ENCODE results near the gene FOXL3. TPM values are rescaled to one million over a fixed set of nuclear protein-coding genes. Genes with fewer than 3 reads are reported as not detected.

FOXL3 gene
- total RNA-seq, 1 experiment from 2014 or later = not detected

DNA sequence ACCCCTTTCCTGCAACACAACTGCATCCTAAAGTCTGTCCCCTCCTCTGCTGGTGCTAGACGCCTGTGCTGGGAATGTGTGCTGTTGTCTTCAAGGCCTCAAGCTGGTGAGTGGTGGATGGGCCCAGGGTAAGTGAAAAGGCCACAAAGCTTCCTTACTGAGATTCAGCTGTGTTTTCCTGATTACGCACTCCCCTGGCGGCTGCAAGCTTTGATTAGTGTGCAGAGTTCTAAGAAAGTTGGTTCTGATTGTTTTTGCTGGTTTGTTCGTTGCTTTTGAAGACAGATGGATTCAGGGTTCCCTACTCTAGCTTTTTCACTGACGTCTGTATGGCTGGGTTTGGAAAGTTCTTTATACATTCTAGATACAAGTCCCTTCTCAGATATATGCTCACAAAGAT is 11.9 kb upstream of the FOXL3 start:
- Histone ChIP-seq H3K14ac (ENCODE audit: insufficient read depth, low read length) (no peak overlapping the region), H3K4me2 (ENCODE audit: insufficient read depth, insufficient read length, low read length) (no peak overlapping the region), H2BK12ac (ENCODE audit: insufficient read length, low read depth, low read length) (no peak overlapping the region), H3K9me3 (ENCODE audit: control insufficient read depth, low read depth, low read length) (peaks cover 9% of the 10 kb centered on the region), H4K91ac (ENCODE audit: insufficient read length, low read depth, low read length) (no peak overlapping the region), H3K18ac (ENCODE audit: insufficient read length, low read depth, low read length) (no peak overlapping the region), H2AK5ac (ENCODE audit: insufficient read length, low read length) (no peak overlapping the region), H3K56ac (ENCODE audit: insufficient read length, low read depth, low read length) (no peak overlapping the region), H4K5ac (ENCODE audit: insufficient read length, low read depth, low read length) (no peak overlapping the region), H2BK120ac (ENCODE audit: low read depth, low read length, poor library complexity, severe bottlenecking) (no peak overlapping the region), H3K27me3 (ENCODE audit: insufficient read depth, low read length) (no peaks in the 10 kb centered on the region), H3K27ac (ENCODE audit: insufficient read length, low read depth, low read length) (no peak overlapping the region), H4K8ac (replicated peaks; ENCODE audit: insufficient read length, low read depth, low read length) (no peak overlapping the region), H3K4ac (ENCODE audit: low read depth, low read length) (no peak overlapping the region), H3K79me2 (ENCODE audit: insufficient read depth, low read length) (no peaks in the 10 kb centered on the region), H3K9ac (ENCODE audit: extremely low read depth, insufficient read length, low read length) (no peak overlapping the region), H3K79me1 (ENCODE audit: insufficient read depth, low read depth, low read length, poor library complexity, severe bottlenecking) (no peaks in the 10 kb centered on the region), H3K23me2 (ENCODE audit: insufficient read length, low read depth, low read length, poor library complexity, severe bottlenecking) (peaks cover 3% of the 10 kb centered on the region), H2BK5ac (ENCODE audit: insufficient read length, low read length) (no peak overlapping the region), H3K23ac (ENCODE audit: insufficient read length, low read depth, low read length) (no peak overlapping the region), H3K4me1 (ENCODE audit: insufficient read depth, low read length) (no peaks in the 10 kb centered on the region), H4K20me1 (ENCODE audit: control insufficient read depth, insufficient read depth, insufficient read length) (no peaks in the 10 kb centered on the region), H2AFZ (ENCODE audit: low read length) (no peak overlapping the region), H2BK15ac (ENCODE audit: low read depth, low read length) (no peak overlapping the region), H3T11ph (ENCODE audit: low read length) (no peak overlapping the region), H2BK20ac (ENCODE audit: low read depth, low read length, poor library complexity, severe bottlenecking) (no peak overlapping the region)
- Mint-ChIP-seq H3K27ac (no peak overlapping the region), H3K9me3 (peaks cover 53 to 75% of the 10 kb centered on the region in 2 experiments), H3K36me3 (ENCODE audit: insufficient read depth in 1 of 3, low read depth in 3 of 3) (peaks cover 1 to 15% (median 5%) of the 10 kb centered on the region in 3 experiments; a peak in 6 of 7 replicates), H3K4me3 (no peak overlapping the region), H3K4me1 (no peaks in the 10 kb centered on the region), H3K27me3 (ENCODE audit: low read depth) (peaks cover 49% of the 10 kb centered on the region)
- no CpG with 5 or more reads among the region's 5 CpGs for WGBS (ENCODE audit: extremely low coverage, insufficient read length, low lambda C conversion rate)
- TF ChIP-seq, protein P1, sequence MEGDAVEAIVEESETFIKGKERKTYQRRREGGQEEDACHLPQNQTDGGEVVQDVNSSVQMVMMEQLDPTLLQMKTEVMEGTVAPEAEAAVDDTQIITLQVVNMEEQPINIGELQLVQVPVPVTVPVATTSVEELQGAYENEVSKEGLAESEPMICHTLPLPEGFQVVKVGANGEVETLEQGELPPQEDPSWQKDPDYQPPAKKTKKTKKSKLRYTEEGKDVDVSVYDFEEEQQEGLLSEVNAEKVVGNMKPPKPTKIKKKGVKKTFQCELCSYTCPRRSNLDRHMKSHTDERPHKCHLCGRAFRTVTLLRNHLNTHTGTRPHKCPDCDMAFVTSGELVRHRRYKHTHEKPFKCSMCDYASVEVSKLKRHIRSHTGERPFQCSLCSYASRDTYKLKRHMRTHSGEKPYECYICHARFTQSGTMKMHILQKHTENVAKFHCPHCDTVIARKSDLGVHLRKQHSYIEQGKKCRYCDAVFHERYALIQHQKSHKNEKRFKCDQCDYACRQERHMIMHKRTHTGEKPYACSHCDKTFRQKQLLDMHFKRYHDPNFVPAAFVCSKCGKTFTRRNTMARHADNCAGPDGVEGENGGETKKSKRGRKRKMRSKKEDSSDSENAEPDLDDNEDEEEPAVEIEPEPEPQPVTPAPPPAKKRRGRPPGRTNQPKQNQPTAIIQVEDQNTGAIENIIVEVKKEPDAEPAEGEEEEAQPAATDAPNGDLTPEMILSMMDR (conservative IDR thresholded peaks at IDR 0.05) = no peak
- no peak for DNase-seq
